Ascending aorta (tissue), 2 donors: ENCODE results near the gene SIM2. TPM values are rescaled to one million over a fixed set of nuclear protein-coding genes. Genes with fewer than 3 reads are reported as not detected.

Experiments
- DNase-seq, 2 donors: peaks; one replicate each; pipeline ENCODE4 v3.0.0-alpha.2; 2019; ENCODE audit warnings: low spot score in 2 of 2
- H3K27ac ChIP-seq, 2 donors: fragments of 200-600 bp; sonication (generic); one replicate each; pipeline ENCODE4 v1.5.1; 2016 to 2017; ENCODE audit warnings: mild to moderate bottlenecking in 1 of 2
- H3K27me3 ChIP-seq: fragments of 200-600 bp; sonication (generic); one replicate; pipeline ENCODE4 v1.5.1; 2017
- H3K36me3 ChIP-seq, 2 donors: fragments of 200-600 bp; sonication (generic); one replicate each; pipeline ENCODE4 v1.5.1; 2016
- H3K4me1 ChIP-seq, 2 donors: fragments of 200-600 bp; sonication (generic); one replicate each; pipeline ENCODE4 v1.5.1; 2016 to 2017; ENCODE audit warnings: mild to moderate bottlenecking in 1 of 2
- H3K4me3 ChIP-seq, 2 donors: fragments of 200-600 bp; sonication (generic); one replicate each; pipeline ENCODE4 v1.5.1; 2016 to 2017; ENCODE audit warnings: mild to moderate bottlenecking in 1 of 2
- H3K9me3 ChIP-seq, 2 donors: fragments of 200-600 bp; sonication (generic); one replicate each; pipeline ENCODE4 v1.5.1; 2016
- intact Hi-C: fragments of 100-400 bp; cut with DNase I; formaldehyde crosslinking; loops from one replicate; pipeline ENCODE4 v1.15.1; 2023
- total RNA-seq: library from RNA; depleted of rRNA; stranded (reverse); fragments of >200 nt; gene quantifications from one replicate; pipeline ENCODE4 v1.1.0, GENCODE V29; 2016
- TF ChIP-seq, protein P1 (sequence below), 3 experiments: fragments of 200-600 bp in 2 of 3; fragments of 450-650 bp in 1 of 3; sonication (generic) in 2 of 3; IDR thresholded peaks; one replicate each; pipeline ENCODE4 v1.5.1; 2016 to 2019; ENCODE audit warnings: antibody characterized with exemption in 3 of 3, mild to moderate bottlenecking in 1 of 3, moderate library complexity in 1 of 3

SIM2 gene
- total RNA-seq, 1 donor from 2014 or later = not detected

DNA sequence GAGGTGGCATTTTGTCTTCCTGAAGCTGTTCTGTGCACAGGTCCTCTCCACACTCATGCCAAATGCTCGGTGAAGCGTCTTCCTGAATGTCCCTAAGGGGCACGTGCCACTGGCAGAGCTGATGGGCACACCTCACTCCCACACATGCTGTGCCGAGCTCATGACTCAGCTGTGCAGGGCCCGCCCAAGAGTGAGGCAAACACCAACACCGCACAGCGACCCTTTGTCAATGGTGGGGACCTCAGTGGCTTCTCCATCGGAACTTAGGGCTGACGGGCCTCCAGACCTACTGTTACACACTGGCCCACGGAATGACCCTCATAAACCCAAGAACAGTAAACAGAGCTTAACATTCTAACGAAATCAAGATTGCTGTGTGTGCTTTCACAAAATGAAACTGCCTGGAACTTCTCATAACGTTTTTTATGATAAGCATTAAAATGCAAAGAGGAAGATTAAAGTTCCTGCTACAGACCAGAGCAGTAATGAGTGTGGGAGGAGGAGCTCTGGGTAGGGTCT is 89.3 kb downstream of the SIM2 start:
- Histone ChIP-seq H3K9me3 (no peaks in the 10 kb centered on the region), H3K36me3 (no peaks in the 10 kb centered on the region), H3K4me1 (no peaks in the 10 kb centered on the region), H3K27me3 (no peaks in the 10 kb centered on the region), H3K4me3 (no peak overlapping the region), H3K27ac (no peak overlapping the region)
- intact Hi-C loops = no loop called here
- TF ChIP-seq, protein P1, sequence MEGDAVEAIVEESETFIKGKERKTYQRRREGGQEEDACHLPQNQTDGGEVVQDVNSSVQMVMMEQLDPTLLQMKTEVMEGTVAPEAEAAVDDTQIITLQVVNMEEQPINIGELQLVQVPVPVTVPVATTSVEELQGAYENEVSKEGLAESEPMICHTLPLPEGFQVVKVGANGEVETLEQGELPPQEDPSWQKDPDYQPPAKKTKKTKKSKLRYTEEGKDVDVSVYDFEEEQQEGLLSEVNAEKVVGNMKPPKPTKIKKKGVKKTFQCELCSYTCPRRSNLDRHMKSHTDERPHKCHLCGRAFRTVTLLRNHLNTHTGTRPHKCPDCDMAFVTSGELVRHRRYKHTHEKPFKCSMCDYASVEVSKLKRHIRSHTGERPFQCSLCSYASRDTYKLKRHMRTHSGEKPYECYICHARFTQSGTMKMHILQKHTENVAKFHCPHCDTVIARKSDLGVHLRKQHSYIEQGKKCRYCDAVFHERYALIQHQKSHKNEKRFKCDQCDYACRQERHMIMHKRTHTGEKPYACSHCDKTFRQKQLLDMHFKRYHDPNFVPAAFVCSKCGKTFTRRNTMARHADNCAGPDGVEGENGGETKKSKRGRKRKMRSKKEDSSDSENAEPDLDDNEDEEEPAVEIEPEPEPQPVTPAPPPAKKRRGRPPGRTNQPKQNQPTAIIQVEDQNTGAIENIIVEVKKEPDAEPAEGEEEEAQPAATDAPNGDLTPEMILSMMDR (IDR thresholded peaks at IDR 0.05) = no peak
- DNase-seq = no peak

DNA sequence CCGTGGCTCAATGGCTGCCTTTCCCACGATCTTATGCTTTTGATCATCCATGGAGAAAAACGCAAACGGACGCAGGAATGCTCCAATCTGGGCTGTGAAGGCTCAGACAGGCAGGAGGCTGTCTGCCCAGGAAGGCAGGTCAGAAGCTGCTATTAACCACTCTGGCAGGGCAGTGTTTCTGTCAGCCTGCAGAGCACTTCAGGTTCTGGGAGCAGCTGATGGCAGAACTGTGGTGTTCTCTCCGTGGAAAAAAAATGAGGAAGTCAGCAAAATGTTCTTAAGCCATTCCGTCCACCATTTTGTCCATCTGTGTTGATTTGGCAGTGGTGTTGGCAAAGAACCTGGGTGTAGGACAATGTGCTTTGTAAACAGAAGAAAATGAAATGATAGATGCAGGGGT is 91.7 kb downstream of the SIM2 start:
- no peaks in the 10 kb centered on the region for H3K36me3 ChIP-seq
- H3K27me3 ChIP-seq = no peaks in the 10 kb centered on the region
- DNase-seq = no peak
- TF ChIP-seq, protein P1 (IDR thresholded peaks at IDR 0.05) = no peak
- no peak overlapping the region for H3K4me3 ChIP-seq
- peaks cover 0 to under 1% of the 10 kb centered on the region in 2 donors for H3K9me3 ChIP-seq
- intact Hi-C loops = no loop called here
- H3K4me1 ChIP-seq = no peaks in the 10 kb centered on the region
- H3K27ac ChIP-seq = no peak overlapping the region

- Histone ChIP-seq H3K27ac (no peak overlapping the region), H3K4me3 (no peak overlapping the region), H3K9me3 (peaks cover 0 to 6% of the 10 kb centered on the region in 2 donors), H3K27me3 (no peaks in the 10 kb centered on the region), H3K36me3 (no peaks in the 10 kb centered on the region), H3K4me1 (no peaks in the 10 kb centered on the region)
- intact Hi-C loops = no loop called here
- no peak for DNase-seq
- TF ChIP-seq, protein P1 (IDR thresholded peaks at IDR 0.05) = no peak
Observed at GRCh38 chr21:36791180-36791579, 92.3 kb downstream of the SIM2 start.

- no peak for DNase-seq
- intact Hi-C loops = no loop called here
- TF ChIP-seq, protein P1 (IDR thresholded peaks at IDR 0.05) = no peak
Observed at GRCh38 chr21:36791695-36792470, 93.0 kb downstream of the SIM2 start.

DNA sequence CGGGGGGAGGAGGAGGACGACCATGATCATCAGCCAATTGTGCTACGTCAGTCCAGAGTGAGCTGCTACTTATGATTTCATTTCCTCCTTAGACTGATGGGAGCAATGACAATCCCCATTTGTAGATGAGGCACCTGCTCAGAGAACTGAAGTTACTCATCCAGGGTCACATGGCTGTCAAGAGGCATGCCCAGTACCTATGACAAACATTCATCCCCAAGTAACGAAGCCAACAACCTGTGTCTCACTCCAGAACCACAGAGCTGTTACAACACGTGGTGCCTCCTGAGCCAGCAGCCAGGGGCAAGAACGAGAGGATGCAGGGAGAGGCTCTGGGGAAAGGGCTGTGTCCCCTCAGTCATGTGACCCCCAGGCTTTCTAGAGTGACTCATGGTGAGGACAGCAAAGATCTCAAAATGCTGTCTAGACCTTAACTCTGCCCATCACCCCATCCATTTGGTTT is 93.6 kb downstream of the SIM2 start:
- Histone ChIP-seq H3K4me1 (no peaks in the 10 kb centered on the region), H3K27ac (no peak overlapping the region), H3K36me3 (no peaks in the 10 kb centered on the region), H3K9me3 (peaks cover 0 to 19% of the 10 kb centered on the region in 2 donors), H3K27me3 (no peaks in the 10 kb centered on the region), H3K4me3 (no peak overlapping the region)
- TF ChIP-seq, protein P1 (IDR thresholded peaks at IDR 0.05) = no peak
- no peak for DNase-seq
- intact Hi-C loops = no loop called here

More at GRCh38 chr21:36791695-36792470, 93.0 kb downstream of the SIM2 start:
- Histone ChIP-seq H3K36me3 (no peaks in the 10 kb centered on the region), H3K4me1 (no peaks in the 10 kb centered on the region), H3K4me3 (no peak overlapping the region), H3K27me3 (no peaks in the 10 kb centered on the region), H3K9me3 (peaks cover 0 to 13% of the 10 kb centered on the region in 2 donors), H3K27ac (no peak overlapping the region)
